MCF 10A (cell line): ENCODE measurements around the gene EPN2. TPM values are rescaled to one million over a fixed set of nuclear protein-coding genes. Genes with fewer than 3 reads are reported as not detected.
"Not testable (repeated sequence)": the region's sequence is repeated elsewhere in the genome, so short reads cannot be mapped to it uniquely, and the experiment has no call there.

ENCODE experiments used
- BruUV-seq: library from RNA; stranded (reverse); fragments of 400-500 nt; replicated peaks from 2 replicates; lab custom pipeline; 2021; lab: Mats Ljungman, UMichigan
- CTCF ChIA-PET: fragments of 300-600 bp; sonication (Branson Sonifier 250); formaldehyde crosslinking; extraction: SDS; loops from one replicate; lab custom pipeline; 2021; ENCODE audit warnings: antibody characterized with exemption, inconsistent platforms; lab: Yijun Ruan, JAX
- POLR2A ChIA-PET: fragments of 300-600, 350-650 bp; sonication (Branson Sonifier 250); formaldehyde crosslinking; extraction: SDS; loops from one replicate; lab custom pipeline; 2020; ENCODE audit warnings: antibody characterized with exemption, inconsistent platforms; lab: Yijun Ruan, JAX
- DNase-seq: peaks from one replicate; pipeline ENCODE4 v3.0.0-alpha.2; 2018; ENCODE audit not compliant: unreplicated experiment
- H3K27ac Mint-ChIP-seq: one replicate; pipeline ENCODE4 v1.8.0; 2022; ENCODE audit warnings: mild to moderate bottlenecking, low read depth, mixed read lengths; ENCODE audit not compliant: unreplicated experiment
- H3K27me3 Mint-ChIP-seq: one replicate; pipeline ENCODE4 v1.8.0; 2022; ENCODE audit warnings: mixed read lengths; ENCODE audit not compliant: insufficient read depth, unreplicated experiment
- H3K36me3 Mint-ChIP-seq: one replicate; pipeline ENCODE4 v1.8.0; 2022; ENCODE audit warnings: mild to moderate bottlenecking, moderate library complexity, mixed read lengths; ENCODE audit not compliant: insufficient read depth, unreplicated experiment
- H3K4me1 Mint-ChIP-seq: one replicate; pipeline ENCODE4 v1.8.0; 2022; ENCODE audit warnings: mixed read lengths; ENCODE audit not compliant: insufficient read depth, unreplicated experiment
- H3K4me3 Mint-ChIP-seq: one replicate; pipeline ENCODE4 v1.8.0; 2022; ENCODE audit warnings: mild to moderate bottlenecking, moderate library complexity, mixed read lengths; ENCODE audit not compliant: unreplicated experiment
- H3K9me3 Mint-ChIP-seq: one replicate; pipeline ENCODE4 v1.8.0; 2022; ENCODE audit warnings: mixed read lengths; ENCODE audit not compliant: unreplicated experiment
- intact Hi-C: fragments of 100-400 bp; cut with micrococcal nuclease; formaldehyde crosslinking; loops from 2 replicates; pipeline ENCODE4 v1.14.1; 2022
- total RNA-seq: library from RNA; stranded (reverse); gene quantifications from 2 replicates; pipeline ENCODE4 v1.2.3, GENCODE V29; 2022

The EPN2 gene
- total RNA-seq, 1 experiment from 2014 or later: 35.1 TPM

DNA sequence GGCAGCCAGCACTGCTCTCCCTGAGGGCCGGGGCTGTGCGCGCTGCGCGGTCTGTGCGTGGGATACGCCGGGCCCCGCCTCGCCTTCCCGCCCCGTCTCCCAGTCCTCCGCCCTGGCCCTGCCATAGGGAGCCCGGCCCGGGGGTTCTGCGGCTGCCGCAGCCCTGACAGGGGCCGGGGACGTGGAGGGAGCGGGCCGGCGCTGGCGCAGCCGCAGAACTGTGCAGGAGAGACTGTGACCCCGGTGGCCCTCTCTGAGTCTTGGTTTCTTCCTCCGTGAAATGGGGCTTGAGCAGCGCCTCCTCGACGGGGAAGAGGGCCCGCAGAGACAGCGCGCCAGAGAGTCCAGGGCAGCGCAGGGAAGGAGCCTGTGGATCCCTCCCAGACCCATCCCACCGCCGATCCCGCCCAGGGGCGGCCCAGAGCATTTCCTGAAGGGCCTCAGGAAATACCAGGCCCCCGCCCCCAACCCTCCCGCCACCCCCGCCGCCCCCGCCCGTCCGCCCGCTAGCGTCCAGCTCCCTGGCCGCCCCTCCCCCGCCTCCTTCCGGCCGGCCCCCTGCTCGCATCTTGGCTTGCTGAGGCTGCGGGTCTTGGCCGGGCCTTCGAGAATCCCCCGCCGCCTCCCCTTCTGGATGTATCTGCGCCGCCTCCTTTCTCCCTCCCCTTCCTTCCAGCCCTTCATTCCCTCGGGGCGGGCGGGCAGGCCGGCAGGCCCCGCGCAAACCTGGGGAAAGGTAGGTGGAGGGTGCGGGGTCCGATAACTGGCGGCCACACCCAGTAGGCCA is 21.9 kb upstream of the EPN2 start:
- H3K4me1 Mint-ChIP-seq, H3K27ac Mint-ChIP-seq, H3K9me3 Mint-ChIP-seq, intact Hi-C loops, CTCF ChIA-PET, POLR2A ChIA-PET, H3K36me3 Mint-ChIP-seq, H3K4me3 Mint-ChIP-seq, H3K27me3 Mint-ChIP-seq, DNase-seq, BruUV-seq: not testable (repeated sequence)

DNA sequence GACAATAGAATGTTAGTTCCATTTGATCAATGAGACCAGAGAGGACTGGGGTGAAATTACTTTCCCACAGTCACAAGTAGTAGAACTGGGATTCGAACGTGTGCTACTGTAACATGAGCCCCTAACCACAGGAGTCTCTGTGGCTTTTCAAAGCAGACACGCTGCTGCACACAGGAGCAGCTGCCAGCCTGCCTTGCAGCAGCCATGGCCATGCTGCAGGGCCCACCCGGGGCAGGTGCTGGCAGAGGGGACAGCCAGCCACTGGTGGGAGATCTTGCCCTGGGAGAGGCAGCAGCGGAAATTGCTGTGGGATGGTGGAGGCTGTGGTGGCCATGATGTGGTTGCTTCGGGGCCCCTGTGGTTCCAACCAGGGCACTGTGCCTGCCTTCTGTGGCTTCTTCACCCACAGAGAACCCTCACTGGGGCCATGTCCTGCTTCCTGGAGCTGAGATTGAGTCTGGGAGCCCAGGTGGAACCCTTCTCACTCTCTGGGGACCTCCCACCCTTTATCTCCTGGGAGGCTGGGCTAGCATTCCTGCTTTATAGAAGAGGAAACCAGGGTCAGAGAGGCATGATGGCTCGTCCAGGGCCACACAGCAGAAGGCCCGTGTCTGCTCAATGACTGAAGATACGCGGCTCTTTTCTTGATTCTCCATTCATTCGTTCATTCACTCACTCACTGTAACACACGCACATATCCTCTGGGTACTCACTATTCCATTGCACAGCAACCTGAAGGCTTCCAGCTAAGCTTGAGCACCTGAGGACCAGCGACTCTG is 20.8 kb upstream of the EPN2 start:
- BruUV-seq, H3K36me3 Mint-ChIP-seq, CTCF ChIA-PET, H3K27ac Mint-ChIP-seq, H3K27me3 Mint-ChIP-seq, H3K4me3 Mint-ChIP-seq, POLR2A ChIA-PET, H3K4me1 Mint-ChIP-seq, H3K9me3 Mint-ChIP-seq, intact Hi-C loops, DNase-seq: not testable (repeated sequence)

GRCh38 chr17:19218914-19219313 is 18.3 kb upstream of the EPN2 start:
- H3K27me3 Mint-ChIP-seq, BruUV-seq, H3K36me3 Mint-ChIP-seq, intact Hi-C loops, H3K27ac Mint-ChIP-seq, CTCF ChIA-PET, H3K4me3 Mint-ChIP-seq, POLR2A ChIA-PET, H3K9me3 Mint-ChIP-seq, DNase-seq, H3K4me1 Mint-ChIP-seq: not testable (repeated sequence)

DNA sequence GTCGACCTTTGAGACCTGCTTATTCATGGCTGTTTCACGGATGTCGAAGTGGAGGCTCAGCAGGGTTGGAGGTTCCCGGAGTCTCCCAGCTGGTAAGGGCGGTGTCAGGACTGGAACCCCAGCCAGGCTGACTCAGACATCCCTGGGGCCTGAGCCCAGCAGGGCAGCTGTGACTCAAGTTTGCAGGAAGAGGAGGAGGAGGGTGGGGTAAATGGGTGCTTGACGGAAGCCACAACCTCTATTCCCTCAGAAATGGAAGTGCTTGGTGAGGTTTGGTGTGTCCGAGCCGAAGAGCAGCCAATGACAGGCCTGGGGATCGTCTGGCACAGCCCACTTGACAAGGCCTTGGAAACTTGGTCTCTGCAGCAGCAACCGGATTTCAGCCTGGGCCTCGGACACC is 17.8 kb upstream of the EPN2 start:
- POLR2A ChIA-PET, H3K27ac Mint-ChIP-seq, H3K36me3 Mint-ChIP-seq, DNase-seq, H3K27me3 Mint-ChIP-seq, H3K4me1 Mint-ChIP-seq, H3K4me3 Mint-ChIP-seq, intact Hi-C loops, CTCF ChIA-PET, BruUV-seq, H3K9me3 Mint-ChIP-seq: not testable (repeated sequence)

GRCh38 chr17:19220195-19220594 is 17.0 kb upstream of the EPN2 start:
- POLR2A ChIA-PET, H3K4me1 Mint-ChIP-seq, H3K27ac Mint-ChIP-seq, BruUV-seq, H3K9me3 Mint-ChIP-seq, H3K27me3 Mint-ChIP-seq, intact Hi-C loops, CTCF ChIA-PET, DNase-seq, H3K36me3 Mint-ChIP-seq, H3K4me3 Mint-ChIP-seq: not testable (repeated sequence)

- H3K27ac Mint-ChIP-seq, POLR2A ChIA-PET, H3K4me3 Mint-ChIP-seq, CTCF ChIA-PET, H3K9me3 Mint-ChIP-seq, BruUV-seq, H3K4me1 Mint-ChIP-seq, H3K36me3 Mint-ChIP-seq, DNase-seq, intact Hi-C loops, H3K27me3 Mint-ChIP-seq: not testable (repeated sequence)
Observed at GRCh38 chr17:19226610-19227588, 10.3 kb upstream of the EPN2 start.

DNA sequence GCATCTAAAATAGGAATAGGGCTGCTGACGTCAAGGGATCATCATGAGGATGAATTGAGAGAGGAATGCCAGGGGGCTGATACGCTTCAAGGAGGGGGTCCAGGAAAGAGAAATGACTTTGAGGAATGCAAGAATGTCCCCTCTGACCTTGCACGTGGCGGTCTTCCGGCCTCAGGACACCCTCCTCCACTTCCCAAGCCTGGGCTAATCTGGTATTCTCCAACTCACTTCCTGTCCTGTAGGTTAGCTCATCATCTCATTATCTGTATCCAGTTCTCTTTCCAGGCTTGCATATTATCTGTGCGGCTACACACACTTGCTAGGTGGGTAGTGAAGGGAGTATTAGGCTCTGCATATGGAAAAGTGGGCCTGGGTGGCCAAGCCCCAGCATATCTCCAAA is 2.5 kb upstream of the EPN2 start:
- POLR2A ChIA-PET, CTCF ChIA-PET, H3K27me3 Mint-ChIP-seq, H3K27ac Mint-ChIP-seq, H3K4me3 Mint-ChIP-seq, H3K9me3 Mint-ChIP-seq, DNase-seq, intact Hi-C loops, H3K36me3 Mint-ChIP-seq, BruUV-seq, H3K4me1 Mint-ChIP-seq: not testable (repeated sequence)

- BruUV-seq, H3K4me3 Mint-ChIP-seq, H3K27me3 Mint-ChIP-seq, POLR2A ChIA-PET, intact Hi-C loops, H3K9me3 Mint-ChIP-seq, H3K36me3 Mint-ChIP-seq, CTCF ChIA-PET, H3K27ac Mint-ChIP-seq, DNase-seq: not testable (repeated sequence)
- H3K4me1 Mint-ChIP-seq: peaks cover 18% of the 10 kb centered on the region
Observed at GRCh38 chr17:19236351-19237138, 621 bp upstream of the EPN2 start.
